HG02973 (cell line): Measurements from ENCODE around the gene FIBP.

Experiments
- ATAC-seq: cut with Tn5 transposase; IDR thresholded peaks from one replicate; pipeline ENCODE4 v1.9.1; 2021; ENCODE audit warnings: moderate library complexity; ENCODE audit not compliant: unreplicated experiment

FIBP gene

GRCh38 chr11:65888163-65888814 lies at the start of gene FIBP:
Gene FIBP, minus strand, starts transcription at chr11:65888471. Its CDS starts 53 bp downstream, at chr11:65888418.
- ATAC-seq, result peak; percentile 43

DNA sequence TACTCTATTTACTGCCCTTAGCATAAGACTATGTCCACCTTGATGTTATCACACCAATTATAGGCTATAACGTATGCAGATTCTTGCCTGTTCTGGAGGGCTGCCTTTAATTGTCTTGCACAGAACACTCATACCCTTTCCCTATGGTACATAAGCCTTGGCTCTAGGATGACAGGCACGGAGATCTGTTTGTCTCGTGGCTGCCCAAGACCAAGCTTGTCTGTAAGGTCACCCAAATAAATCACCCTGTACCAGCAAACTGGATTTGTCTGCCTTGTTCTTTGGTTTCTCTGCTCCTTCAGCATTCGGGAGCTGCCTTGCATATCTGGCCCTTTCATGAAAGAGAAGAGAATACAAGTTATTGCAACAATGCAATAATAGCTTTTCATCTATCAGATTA lies 49.5 kb upstream of the FIBP start:
- ATAC-seq, result no peak

- ATAC-seq, result no peak
These were observed 45.7 kb upstream of the FIBP start for GRCh38 chr11:65934014-65934413.

GRCh38 chr11:65932558-65932919 lies 44.3 kb upstream of the FIBP start:
- ATAC-seq, result no peak

DNA sequence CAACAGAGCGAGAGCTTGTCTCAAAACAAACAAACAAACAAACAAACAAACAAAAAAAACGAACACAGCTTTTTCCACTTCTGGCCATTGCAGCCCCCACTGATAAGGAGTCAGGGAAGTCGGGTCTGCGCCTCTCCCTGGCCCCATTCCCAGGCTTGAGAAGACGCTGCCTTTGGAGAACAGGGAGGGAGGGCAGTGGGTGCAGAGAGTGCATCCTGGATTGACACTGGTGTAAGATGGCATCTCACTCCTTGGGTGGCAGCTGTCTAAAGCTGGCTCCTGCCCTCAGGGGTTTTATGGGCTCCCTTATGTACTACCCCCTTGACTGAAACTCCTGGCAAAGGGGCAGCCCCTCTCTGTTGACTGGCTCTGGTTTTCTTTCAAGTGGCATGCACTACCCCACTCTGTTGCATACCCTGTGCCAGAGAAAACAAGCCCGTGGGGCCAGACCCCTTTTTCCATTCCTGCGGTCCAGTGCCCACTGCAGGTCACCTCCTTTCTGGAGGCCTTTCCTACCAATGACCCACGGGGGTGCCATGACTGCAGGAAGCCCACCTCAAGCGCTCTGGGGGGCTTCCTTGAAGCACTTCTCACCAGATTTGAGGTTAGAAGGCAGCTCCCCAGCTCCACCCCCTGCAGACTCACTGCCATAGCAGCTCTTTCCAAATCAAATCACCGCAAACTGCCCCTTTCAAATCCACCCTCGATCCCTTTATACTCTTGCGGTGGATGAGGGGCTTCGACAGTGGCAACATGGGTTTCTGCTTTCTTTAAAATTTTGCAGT lies 43.7 kb upstream of the FIBP start:
- no peak for ATAC-seq

DNA sequence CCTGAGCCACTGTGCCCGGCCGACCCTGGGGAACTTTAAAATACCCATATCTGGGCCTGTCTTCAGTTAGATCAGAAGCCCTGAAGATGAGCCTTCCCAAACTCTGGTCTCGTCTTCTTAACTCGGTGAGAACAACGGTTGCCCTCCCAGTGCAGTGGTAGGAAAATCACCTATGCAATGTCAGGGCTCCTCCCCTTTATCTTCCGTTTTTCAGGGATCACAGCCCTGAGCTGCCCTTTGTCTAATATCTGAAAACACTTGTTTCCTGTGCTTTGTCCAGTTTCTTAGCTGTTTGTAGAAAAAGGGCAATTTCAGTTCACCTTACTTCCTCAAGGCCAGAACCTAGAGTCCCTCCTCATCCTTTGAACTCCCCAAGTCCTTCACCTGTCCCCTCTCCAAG lies 40.4 kb upstream of the FIBP start:
- ATAC-seq, result no peak

- ATAC-seq, result peak; percentile 68
These were observed 39.7 kb upstream of the FIBP start for GRCh38 chr11:65927904-65928397.

DNA sequence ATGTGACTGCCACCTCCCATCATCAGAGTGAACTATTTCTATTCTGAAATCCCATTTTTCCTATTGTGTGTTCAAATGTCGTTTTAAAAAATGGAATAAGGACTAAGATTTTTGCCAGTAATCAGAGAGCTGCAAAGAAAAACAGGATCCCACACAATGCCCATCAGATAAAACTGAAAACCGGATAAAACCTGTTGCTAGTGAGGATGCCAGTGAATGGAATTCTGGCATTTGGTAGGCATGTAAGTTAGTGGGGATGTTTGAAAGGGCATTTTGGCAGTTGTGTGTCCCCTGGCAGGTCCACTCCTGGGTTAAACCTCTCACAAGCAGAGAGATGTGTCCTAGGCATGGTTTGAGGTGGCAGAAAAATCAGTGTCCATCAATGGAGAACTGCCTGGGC lies 37.1 kb upstream of the FIBP start:
- ATAC-seq, result no peak

- ATAC-seq, result no peak
These were observed 34.3 kb upstream of the FIBP start for GRCh38 chr11:65922565-65922964.

GRCh38 chr11:65921876-65922275 lies 33.6 kb upstream of the FIBP start:
- ATAC-seq, result no peak

- ATAC-seq, result no peak
These were observed 32.8 kb upstream of the FIBP start for GRCh38 chr11:65921033-65921555.

DNA sequence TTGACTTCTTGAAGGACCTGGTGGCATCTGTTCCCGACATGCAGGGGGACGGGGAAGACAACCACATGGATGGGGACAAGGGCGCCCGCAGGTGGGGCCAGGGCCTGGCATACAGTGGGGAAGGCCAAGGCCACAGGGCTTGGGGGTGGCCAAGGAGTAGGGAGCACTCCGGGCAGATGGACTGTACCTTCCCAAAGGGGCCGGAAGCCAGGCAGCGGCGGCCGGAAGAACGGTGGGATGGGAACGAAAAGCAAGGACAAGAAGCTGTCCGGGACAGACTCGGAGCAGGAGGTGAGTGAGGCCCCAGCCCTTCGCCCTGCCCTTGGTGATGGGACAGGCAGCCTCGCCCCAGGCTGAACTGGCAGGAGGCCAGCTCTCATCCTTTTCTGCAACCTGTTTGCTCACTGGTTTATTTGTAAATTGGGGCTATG lies 32.1 kb upstream of the FIBP start:
- no peak for ATAC-seq

DNA sequence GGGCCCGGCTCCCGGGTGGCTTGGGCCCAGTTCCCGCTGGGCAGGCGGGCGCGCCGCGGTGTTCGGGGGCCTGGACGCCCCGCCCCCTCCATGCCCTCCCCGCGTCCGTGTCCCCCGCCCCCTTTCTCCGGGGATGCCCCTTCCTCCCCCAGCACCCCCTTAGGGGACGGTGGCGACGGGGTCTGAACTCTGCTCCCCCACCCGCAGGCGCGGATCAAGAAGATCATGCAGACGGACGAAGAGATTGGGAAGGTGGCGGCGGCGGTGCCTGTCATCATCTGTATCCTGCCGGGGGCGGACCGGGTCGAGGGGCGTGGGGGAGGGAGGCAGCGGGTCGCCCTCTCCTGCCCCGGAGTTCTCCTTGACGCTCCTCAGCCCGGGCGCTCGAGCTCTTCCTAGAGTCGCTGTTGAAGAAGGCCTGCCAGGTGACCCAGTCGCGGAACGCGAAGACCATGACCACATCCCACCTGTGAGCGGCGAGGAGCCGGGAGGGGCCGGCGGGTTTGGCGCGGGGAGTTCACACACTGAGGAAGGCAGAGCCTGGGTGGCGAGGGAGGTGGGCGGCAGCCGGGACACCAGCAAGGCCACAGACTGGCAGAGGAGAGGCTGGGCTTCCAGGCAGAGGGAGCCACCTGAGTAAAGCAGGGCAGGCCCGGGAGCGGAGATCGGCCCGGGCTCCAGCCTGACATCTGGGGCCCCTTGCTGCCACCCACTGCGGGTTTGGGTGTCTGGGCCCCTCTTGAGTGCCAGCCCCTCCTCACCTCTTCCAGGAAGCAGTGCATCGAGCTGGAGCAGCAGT lies 31.5 kb upstream of the FIBP start:
- ATAC-seq, result peak; percentile 31

- peak; percentile 77 for ATAC-seq
These were observed 30.9 kb upstream of the FIBP start, which contains the start of gene DRAP1 for GRCh38 chr11:65919141-65919572. Gene DRAP1, plus strand, starts transcription at chr11:65919426. Its CDS starts 76 bp downstream, at chr11:65919502.

- ATAC-seq, result peak; percentile 42
These were observed 30.2 kb upstream of the FIBP start, which contains the start of gene C11orf68 for GRCh38 chr11:65918211-65919140. Gene C11orf68, minus strand, starts transcription at chr11:65919062. Its CDS starts 31 bp downstream, at chr11:65919031.

DNA sequence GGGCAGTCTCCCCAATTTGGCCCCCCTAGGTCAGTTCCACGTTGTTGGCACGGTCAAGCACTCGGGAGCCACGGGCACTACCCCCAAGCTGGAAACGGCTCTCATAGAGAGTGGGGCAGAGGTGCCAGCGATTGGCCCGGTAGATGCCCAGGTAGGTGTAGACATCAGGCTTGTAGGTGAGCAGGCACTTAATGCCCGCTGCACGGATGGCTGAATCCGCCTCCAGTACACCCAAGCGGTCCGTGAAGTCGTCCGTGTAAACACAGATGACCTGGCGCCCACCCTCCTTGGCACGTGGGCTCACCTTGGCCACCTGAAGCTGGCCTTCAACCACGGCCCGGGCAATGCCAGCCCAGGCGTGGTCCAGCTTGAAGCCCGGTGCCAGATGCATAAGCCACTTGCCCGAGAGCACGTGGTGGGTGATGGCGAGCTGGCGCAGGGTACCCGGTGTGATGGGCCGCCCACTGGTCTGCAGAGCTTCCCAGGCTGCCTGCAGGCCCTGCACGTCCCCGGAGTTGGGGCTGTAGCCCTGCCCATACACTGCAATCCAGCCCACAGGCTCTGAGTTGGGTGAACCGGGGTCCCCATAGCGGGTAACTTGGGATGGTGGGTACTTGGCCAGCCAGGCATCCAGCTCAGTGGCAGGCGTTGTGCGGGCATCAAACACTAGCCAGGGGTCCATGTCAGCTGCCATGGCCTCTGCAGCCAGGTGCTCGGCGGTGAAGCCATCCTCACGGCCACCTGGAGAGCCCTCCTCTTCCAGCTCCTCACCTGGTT lies 29.4 kb upstream of the FIBP start:
- no peak for ATAC-seq

- ATAC-seq, result no peak
These were observed 28.8 kb upstream of the FIBP start for GRCh38 chr11:65917077-65917433.

- no peak for ATAC-seq
These were observed 28.1 kb upstream of the FIBP start for GRCh38 chr11:65916391-65916790.

- no peak for ATAC-seq
These were observed 27.6 kb upstream of the FIBP start for GRCh38 chr11:65915821-65916251.
